ENCODE results near the gene CHI3L1.

CHI3L1 gene

DNA sequence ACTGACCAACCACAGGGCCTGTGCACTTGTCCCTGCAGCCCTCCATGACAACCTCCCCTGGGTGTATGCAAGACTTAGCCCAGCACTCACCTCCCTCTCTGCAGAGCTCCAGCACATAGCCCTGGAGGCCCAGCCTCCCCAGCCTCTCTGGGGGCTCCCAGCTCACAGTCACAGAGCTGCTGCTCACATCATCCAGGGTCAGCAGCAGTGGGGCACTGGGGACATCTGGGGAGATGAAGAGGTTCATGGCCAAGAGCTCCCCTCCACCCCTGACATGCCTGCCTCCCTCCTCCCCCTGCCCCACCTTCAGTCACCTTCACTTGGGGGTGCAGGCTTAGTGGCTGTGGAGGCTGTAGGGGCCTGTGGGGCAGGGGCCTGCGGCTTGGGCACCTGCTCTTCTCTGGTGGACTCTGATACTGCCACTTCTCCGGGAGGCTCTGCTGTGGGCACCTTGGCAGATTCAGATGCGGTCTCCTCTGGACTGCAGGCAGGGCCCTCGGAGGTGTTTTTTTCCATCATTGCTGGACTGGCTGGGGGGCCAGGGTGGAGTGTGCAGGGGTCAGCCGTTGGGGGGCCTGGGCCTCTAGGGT, 11.2 kb downstream of the CHI3L1 start, which contains the start of gene MYBPH:
Gene MYBPH, minus strand, starts transcription at position 590 of the 590 bp plus-strand sequence. Its CDS starts 71 bp downstream, at position 519.
- H3K4ac ChIP-seq (ENCODE audit: low read depth, low read length): no peak within 1 kb of the TSS
- peak within 1 kb of the TSS; percentile 28 for H2AK5ac ChIP-seq (ENCODE audit: low read length)
- H3K36me3 ChIP-seq (ENCODE audit: control insufficient read depth, insufficient read depth, low read length): no peaks in the 10 kb centered on the region
- H3K23ac ChIP-seq (ENCODE audit: low read length): no peak within 1 kb of the TSS
- H2BK15ac ChIP-seq (replicated peaks; ENCODE audit: low read depth): no peak within 1 kb of the TSS
- no peak within 1 kb of the TSS for H3K9ac ChIP-seq (ENCODE audit: low read length)
- no peak for DNase-seq
- no peaks in the 10 kb centered on the region for H3K27me3 ChIP-seq (ENCODE audit: insufficient read depth, low read length, poor library complexity)
- no peak within 1 kb of the TSS for H4K5ac ChIP-seq (ENCODE audit: low read length)
- H3K4me3 ChIP-seq (ENCODE audit: low read length): no peak within 1 kb of the TSS
- no CpG with 5 or more reads among the region's 5 CpGs for WGBS (ENCODE audit: extremely low coverage, insufficient coverage, low lambda C conversion rate)
- H3K79me1 ChIP-seq (ENCODE audit: low read length): no peaks in the 10 kb centered on the region
- H3K79me2 ChIP-seq (ENCODE audit: control insufficient read depth, insufficient read depth, low read length): no peaks in the 10 kb centered on the region
- peaks cover 18% of the 10 kb centered on the region for H3K4me1 ChIP-seq (ENCODE audit: control insufficient read depth, low read depth, low read length)
- no peak within 1 kb of the TSS for H2BK5ac ChIP-seq (ENCODE audit: low read length)
- H3K18ac ChIP-seq (ENCODE audit: low read length): no peak within 1 kb of the TSS
- no peak within 1 kb of the TSS for H3K56ac ChIP-seq (ENCODE audit: low read length)
- H2BK120ac ChIP-seq (ENCODE audit: low read depth, low read length): no peak within 1 kb of the TSS
- no peak within 1 kb of the TSS for H4K8ac ChIP-seq (ENCODE audit: low read depth, low read length)
- H3K27ac ChIP-seq (ENCODE audit: low read depth, low read length): no peak within 1 kb of the TSS
- no peak within 1 kb of the TSS for H3K4me2 ChIP-seq (ENCODE audit: low read length)

DNA sequence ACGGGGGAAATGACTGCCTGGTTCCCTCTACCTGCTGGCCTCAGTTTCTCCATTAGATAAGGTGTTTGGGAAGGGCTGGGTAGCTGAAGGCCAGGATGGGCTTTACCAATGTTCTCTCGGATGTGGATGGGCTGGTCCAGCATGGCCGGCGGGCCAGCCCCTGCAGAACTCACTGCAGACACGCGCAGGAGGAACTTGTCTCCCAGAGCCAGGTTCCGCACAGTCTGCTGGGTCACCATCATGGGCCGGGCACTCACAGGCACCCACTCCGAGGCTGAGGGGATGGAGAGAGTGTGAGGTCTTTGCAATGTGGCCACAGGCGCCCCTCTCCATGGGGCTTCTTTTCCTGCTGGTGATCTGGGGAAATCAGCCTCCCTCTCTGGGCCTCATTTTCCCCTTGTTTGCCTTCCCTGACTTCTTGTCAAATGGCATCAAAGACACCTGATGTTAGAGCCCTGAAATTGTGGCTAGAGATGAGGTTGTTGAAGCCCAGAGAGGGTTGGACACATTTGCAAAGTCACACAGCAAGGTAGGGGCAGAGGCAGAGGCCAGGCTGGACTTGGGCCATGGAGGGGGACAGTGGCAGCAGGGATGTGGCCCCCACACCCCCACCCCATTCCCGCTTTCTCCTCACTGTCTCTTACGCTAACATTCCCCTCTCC, 12.0 kb downstream of the CHI3L1 start:
- no peak overlapping the region for H3K27ac ChIP-seq (ENCODE audit: low read depth, low read length)
- no peak overlapping the region for H3K4me2 ChIP-seq (ENCODE audit: low read length)
- no peak overlapping the region for H3K9ac ChIP-seq (ENCODE audit: low read length)
- no peak overlapping the region for H3K18ac ChIP-seq (ENCODE audit: low read length)
- no peak overlapping the region for H2BK5ac ChIP-seq (ENCODE audit: low read length)
- H3K36me3 ChIP-seq (ENCODE audit: control insufficient read depth, insufficient read depth, low read length): no peaks in the 10 kb centered on the region
- no CpG with 5 or more reads among the region's 12 CpGs for WGBS (ENCODE audit: extremely low coverage, insufficient coverage, low lambda C conversion rate)
- no peak overlapping the region for H3K56ac ChIP-seq (ENCODE audit: low read length)
- H4K5ac ChIP-seq (ENCODE audit: low read length): no peak overlapping the region
- no peak overlapping the region for H3K23ac ChIP-seq (ENCODE audit: low read length)
- no peak overlapping the region for H2BK120ac ChIP-seq (ENCODE audit: low read depth, low read length)
- no peaks in the 10 kb centered on the region for H3K79me1 ChIP-seq (ENCODE audit: low read length)
- H2AK5ac ChIP-seq (ENCODE audit: low read length): no peak overlapping the region
- peaks cover 18% of the 10 kb centered on the region for H3K4me1 ChIP-seq (ENCODE audit: control insufficient read depth, low read depth, low read length)
- H3K27me3 ChIP-seq (ENCODE audit: insufficient read depth, low read length, poor library complexity): no peaks in the 10 kb centered on the region
- H3K4me3 ChIP-seq (ENCODE audit: low read length): no peak overlapping the region
- H3K79me2 ChIP-seq (ENCODE audit: control insufficient read depth, insufficient read depth, low read length): no peaks in the 10 kb centered on the region
- no peak overlapping the region for H3K4ac ChIP-seq (ENCODE audit: low read depth, low read length)
- no peak for DNase-seq
- H4K8ac ChIP-seq (ENCODE audit: low read depth, low read length): no peak overlapping the region
- H2BK15ac ChIP-seq (replicated peaks; ENCODE audit: low read depth): no peak overlapping the region

DNA sequence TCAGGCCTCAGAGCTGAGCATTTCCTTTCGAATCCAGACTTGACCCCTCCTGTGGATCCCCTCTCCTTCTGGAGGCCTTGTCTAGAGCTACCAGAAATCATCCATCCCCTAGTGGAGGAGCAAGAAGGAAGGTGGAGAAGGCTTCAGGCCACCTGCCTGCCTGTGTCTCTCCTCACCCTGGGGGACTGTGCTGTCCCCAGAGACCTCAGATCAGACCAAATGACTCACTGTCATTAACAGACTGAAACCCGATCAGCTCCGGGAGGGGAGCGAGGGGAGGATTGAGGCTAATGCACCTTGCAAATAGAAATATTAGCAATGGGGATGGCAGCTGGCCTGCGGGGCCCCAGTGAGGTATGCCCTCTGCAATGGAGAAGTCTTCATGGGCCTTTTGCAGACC, 12.9 kb downstream of the CHI3L1 start:
- Histone ChIP-seq H3K79me1 (ENCODE audit: low read length) (no peaks in the 10 kb centered on the region), H3K56ac (ENCODE audit: low read length) (no peak overlapping the region), H2BK5ac (ENCODE audit: low read length) (no peak overlapping the region), H2BK120ac (ENCODE audit: low read depth, low read length) (no peak overlapping the region), H3K4me1 (ENCODE audit: control insufficient read depth, low read depth, low read length) (peaks cover 11% of the 10 kb centered on the region), H3K27me3 (ENCODE audit: insufficient read depth, low read length, poor library complexity) (no peaks in the 10 kb centered on the region), H2AK5ac (ENCODE audit: low read length) (no peak overlapping the region), H3K79me2 (ENCODE audit: control insufficient read depth, insufficient read depth, low read length) (no peaks in the 10 kb centered on the region), H3K36me3 (ENCODE audit: control insufficient read depth, insufficient read depth, low read length) (no peaks in the 10 kb centered on the region), H3K4me2 (ENCODE audit: low read length) (no peak overlapping the region), H3K27ac (ENCODE audit: low read depth, low read length) (no peak overlapping the region), H3K4ac (ENCODE audit: low read depth, low read length) (no peak overlapping the region), H4K8ac (ENCODE audit: low read depth, low read length) (no peak overlapping the region), H4K5ac (ENCODE audit: low read length) (no peak overlapping the region), H3K18ac (ENCODE audit: low read length) (no peak overlapping the region), H3K4me3 (ENCODE audit: low read length) (no peak overlapping the region), H2BK15ac (replicated peaks; ENCODE audit: low read depth) (no peak overlapping the region), H3K9ac (ENCODE audit: low read length) (no peak overlapping the region), H3K23ac (ENCODE audit: low read length) (no peak overlapping the region)
- WGBS (ENCODE audit: extremely low coverage, insufficient coverage, low lambda C conversion rate): no CpG with 5 or more reads among the region's 5 CpGs
- peak; percentile 43 for DNase-seq

DNA sequence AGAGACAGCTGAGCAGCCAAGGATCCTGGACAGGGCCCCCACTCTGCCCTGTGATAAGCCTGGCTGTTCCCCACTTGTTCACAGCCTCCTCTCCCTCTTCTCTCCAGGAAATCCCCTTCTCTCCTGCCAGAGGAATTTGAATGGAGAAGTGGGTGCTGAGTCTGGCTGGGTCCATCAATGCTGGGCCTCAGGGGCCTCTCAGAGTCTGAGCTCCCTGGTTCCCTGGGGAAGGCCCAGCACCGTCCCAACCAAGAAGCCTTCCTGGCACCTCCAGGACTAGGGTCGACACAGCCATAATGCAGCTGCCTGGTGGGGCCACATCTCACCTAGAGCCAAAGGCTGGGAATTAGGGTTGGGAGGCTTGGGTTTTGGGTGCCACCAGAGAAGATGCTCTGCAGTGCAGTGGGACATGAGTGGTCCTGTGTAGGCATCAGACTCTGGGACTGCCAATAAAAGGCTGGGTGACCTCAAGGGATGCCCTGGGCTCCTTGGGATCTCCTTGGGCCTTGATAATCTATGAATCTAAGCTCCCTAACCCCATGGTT, 13.4 kb downstream of the CHI3L1 start:
- Histone ChIP-seq H3K79me1 (ENCODE audit: low read length) (no peaks in the 10 kb centered on the region), H3K4ac (ENCODE audit: low read depth, low read length) (no peak overlapping the region), H3K4me2 (ENCODE audit: low read length) (no peak overlapping the region), H3K27ac (ENCODE audit: low read depth, low read length) (no peak overlapping the region), H2BK120ac (ENCODE audit: low read depth, low read length) (no peak overlapping the region), H3K9ac (ENCODE audit: low read length) (no peak overlapping the region), H2AK5ac (ENCODE audit: low read length) (no peak overlapping the region), H4K8ac (ENCODE audit: low read depth, low read length) (no peak overlapping the region), H3K27me3 (ENCODE audit: insufficient read depth, low read length, poor library complexity) (no peaks in the 10 kb centered on the region), H3K18ac (ENCODE audit: low read length) (no peak overlapping the region), H3K36me3 (ENCODE audit: control insufficient read depth, insufficient read depth, low read length) (no peaks in the 10 kb centered on the region), H3K23ac (ENCODE audit: low read length) (no peak overlapping the region), H3K4me3 (ENCODE audit: low read length) (no peak overlapping the region), H2BK5ac (ENCODE audit: low read length) (no peak overlapping the region), H4K5ac (ENCODE audit: low read length) (no peak overlapping the region), H3K79me2 (ENCODE audit: control insufficient read depth, insufficient read depth, low read length) (no peaks in the 10 kb centered on the region), H2BK15ac (replicated peaks; ENCODE audit: low read depth) (no peak overlapping the region), H3K56ac (ENCODE audit: low read length) (no peak overlapping the region), H3K4me1 (ENCODE audit: control insufficient read depth, low read depth, low read length) (peaks cover 8% of the 10 kb centered on the region)
- no CpG with 5 or more reads among the region's 2 CpGs for WGBS (ENCODE audit: extremely low coverage, insufficient coverage, low lambda C conversion rate)
- DNase-seq: no peak

DNA sequence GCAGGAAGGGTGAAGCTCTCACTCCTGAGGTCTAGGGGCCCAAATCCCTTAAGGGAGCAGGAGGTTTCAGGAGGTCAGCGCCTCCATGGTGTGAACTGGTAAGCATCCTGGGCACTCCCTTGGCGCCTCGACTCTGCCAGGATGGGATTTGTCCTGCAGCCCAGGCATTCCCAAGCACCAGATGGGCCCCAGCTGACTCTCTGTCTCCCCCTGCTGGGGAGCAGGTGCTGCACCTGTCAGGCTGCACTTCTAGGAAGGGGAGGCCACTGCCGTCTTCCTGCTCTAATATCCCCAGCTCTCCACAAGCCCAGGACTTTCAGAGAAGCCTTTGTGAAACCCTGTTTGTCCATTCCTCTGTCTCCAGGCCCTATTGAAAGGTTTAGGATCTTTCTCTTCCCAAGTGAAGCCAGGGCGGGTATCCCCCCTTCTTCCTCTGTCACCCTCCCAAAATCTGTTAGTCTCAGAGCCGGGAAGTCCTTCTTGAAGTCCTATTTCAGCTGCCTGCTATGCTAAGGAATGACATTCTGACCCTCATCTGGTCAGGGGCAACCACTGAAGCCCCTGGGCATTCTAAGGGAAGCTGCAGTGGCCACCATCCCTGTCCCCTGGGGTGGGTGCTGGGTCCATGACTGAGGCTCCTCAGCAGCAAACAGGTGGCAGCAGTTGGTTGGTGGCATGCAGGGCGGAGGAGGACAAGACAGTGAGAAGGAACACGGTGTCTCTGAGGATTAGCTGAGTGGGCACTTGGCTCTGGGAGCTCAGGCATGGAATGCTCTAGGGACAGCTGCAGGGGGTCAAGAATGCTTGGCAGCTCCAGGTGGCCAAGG, 14.1 kb downstream of the CHI3L1 start:
- no peak overlapping the region for H4K8ac ChIP-seq (ENCODE audit: low read depth, low read length)
- no CpG with 5 or more reads among the region's 8 CpGs for WGBS (ENCODE audit: extremely low coverage, insufficient coverage, low lambda C conversion rate)
- no peak overlapping the region for H4K5ac ChIP-seq (ENCODE audit: low read length)
- H3K27me3 ChIP-seq (ENCODE audit: insufficient read depth, low read length, poor library complexity): no peaks in the 10 kb centered on the region
- no peak overlapping the region for H3K4me2 ChIP-seq (ENCODE audit: low read length)
- H3K9ac ChIP-seq (ENCODE audit: low read length): no peak overlapping the region
- no peaks in the 10 kb centered on the region for H3K79me2 ChIP-seq (ENCODE audit: control insufficient read depth, insufficient read depth, low read length)
- peaks cover 5% of the 10 kb centered on the region for H3K4me1 ChIP-seq (ENCODE audit: control insufficient read depth, low read depth, low read length)
- no peak overlapping the region for H2BK5ac ChIP-seq (ENCODE audit: low read length)
- no peak overlapping the region for H3K4me3 ChIP-seq (ENCODE audit: low read length)
- H3K23ac ChIP-seq (ENCODE audit: low read length): no peak overlapping the region
- no peak overlapping the region for H2BK15ac ChIP-seq (replicated peaks; ENCODE audit: low read depth)
- H3K4ac ChIP-seq (ENCODE audit: low read depth, low read length): no peak overlapping the region
- no peaks in the 10 kb centered on the region for H3K36me3 ChIP-seq (ENCODE audit: control insufficient read depth, insufficient read depth, low read length)
- H3K18ac ChIP-seq (ENCODE audit: low read length): no peak overlapping the region
- H3K79me1 ChIP-seq (ENCODE audit: low read length): no peaks in the 10 kb centered on the region
- no peak overlapping the region for H3K27ac ChIP-seq (ENCODE audit: low read depth, low read length)
- DNase-seq: peak; percentile 86
- H2AK5ac ChIP-seq (ENCODE audit: low read length): no peak overlapping the region
- no peak overlapping the region for H3K56ac ChIP-seq (ENCODE audit: low read length)
- H2BK120ac ChIP-seq (ENCODE audit: low read depth, low read length): no peak overlapping the region
